IMR-90 (cell line): Measurements from ENCODE around the gene TENM3. TPM values are rescaled to one million over a fixed set of nuclear protein-coding genes. Genes with fewer than 3 reads are reported as not detected.

Experiments used
- ATAC-seq: fragments of 200-7000 bp; cut with Tn5 transposase; 2 replicates; pipeline ENCODE4 v1.9.1; 2020; ENCODE audit warnings: low read depth, mild to moderate bottlenecking, moderate library complexity
- BruUV-seq: library from RNA; stranded (reverse); fragments of 400-500 nt; replicated peaks from 2 replicates; lab custom pipeline; 2021; lab: Mats Ljungman, UMichigan
- CTCF ChIA-PET: fragments of 300-600 bp; formaldehyde crosslinking; extraction: SDS; loops from one replicate; lab custom pipeline; 2021; ENCODE audit warnings: antibody characterized with exemption; lab: Yijun Ruan, JAX
- POLR2A ChIA-PET: fragments of 300-600 bp; sonication (Branson Sonifier 250); formaldehyde crosslinking; loops from one replicate; lab custom pipeline; 2022; ENCODE audit warnings: antibody characterized with exemption; ENCODE audit not compliant: unreplicated experiment; lab: Charles Lee
- DNase-seq: peaks from one replicate; pipeline ENCODE4 v3.0.0; 2013
- H2AFZ ChIP-seq: replicated peaks from 2 replicates; pipeline ENCODE3; 2013; ENCODE audit warnings: low read length, mild to moderate bottlenecking; ENCODE audit not compliant: poor library complexity
- H2AK5ac ChIP-seq: 2 replicates; pipeline ENCODE4 v1.6.1; 2013; ENCODE audit warnings: low read depth, low read length, inconsistent platforms
- H2AK9ac ChIP-seq: replicated peaks from 2 replicates; pipeline ENCODE3; 2013; ENCODE audit warnings: mild to moderate bottlenecking, low read depth, low read length, moderate library complexity; ENCODE audit not compliant: poor library complexity
- H2BK120ac ChIP-seq: 2 replicates; pipeline ENCODE4 v1.6.1; 2013; ENCODE audit warnings: low read depth, low read length, inconsistent platforms
- H2BK15ac ChIP-seq: 3 replicates; pipeline ENCODE4 v1.6.1; 2013; ENCODE audit warnings: low read depth, low read length, inconsistent platforms
- H2BK20ac ChIP-seq: 2 replicates; pipeline ENCODE4 v1.6.1; 2013; ENCODE audit warnings: low read depth, mild to moderate bottlenecking, inconsistent platforms, low read length, moderate library complexity
- H2BK5ac ChIP-seq: 2 replicates; pipeline ENCODE4 v1.6.1; 2013; ENCODE audit warnings: mild to moderate bottlenecking, low read depth, low read length, inconsistent platforms; ENCODE audit not compliant: poor library complexity, severe bottlenecking
- H3K14ac ChIP-seq: replicated peaks from 2 replicates; pipeline ENCODE4 v1.6.1; 2013; ENCODE audit warnings: low read depth, low read length, inconsistent platforms
- H3K18ac ChIP-seq: 2 replicates; pipeline ENCODE4 v1.6.1; 2013; ENCODE audit warnings: low read depth, low read length, control low read depth
- H3K23ac ChIP-seq: 2 replicates; pipeline ENCODE4 v1.6.1; 2013; ENCODE audit warnings: low read depth, low read length, inconsistent platforms
- H3K27ac ChIP-seq: 2 replicates; pipeline ENCODE4 v1.5.1; 2013; ENCODE audit warnings: mild to moderate bottlenecking, control low read depth, low read length; ENCODE audit not compliant: insufficient read depth
- H3K27me3 ChIP-seq: 2 replicates; pipeline ENCODE4 v1.6.1; 2013; ENCODE audit warnings: low read length; ENCODE audit not compliant: control insufficient read depth, insufficient read depth
- H3K36me3 ChIP-seq: 2 replicates; pipeline ENCODE4 v1.6.1; 2013; ENCODE audit warnings: low read length, mixed read lengths; ENCODE audit not compliant: control insufficient read depth, insufficient read depth
- H3K4ac ChIP-seq: 2 replicates; pipeline ENCODE4 v1.6.1; 2013; ENCODE audit warnings: low read depth, low read length, inconsistent platforms
- H3K4me1 ChIP-seq: 2 replicates; pipeline ENCODE4 v1.6.1; 2013; ENCODE audit warnings: low read length, mixed read lengths; ENCODE audit not compliant: control insufficient read depth, insufficient read depth
- H3K4me2 ChIP-seq: 2 replicates; pipeline ENCODE4 v1.6.1; 2013; ENCODE audit warnings: low read depth, mild to moderate bottlenecking, control low read depth, low read length, moderate library complexity
- H3K4me3 ChIP-seq: 2 replicates; pipeline ENCODE4 v1.5.1; 2013; ENCODE audit warnings: low read depth, mild to moderate bottlenecking, control low read depth, low read length, moderate library complexity; ENCODE audit not compliant: insufficient read depth
- H3K56ac ChIP-seq: 2 replicates; pipeline ENCODE4 v1.6.1; 2013; ENCODE audit warnings: low read length, inconsistent platforms; ENCODE audit not compliant: insufficient read depth; ENCODE audit errors: extremely low read depth
- H3K79me1 ChIP-seq, 2 experiments: 2 replicates each; pipeline ENCODE4 v1.6.1; 2013; ENCODE audit warnings: low read length in 2 of 2, inconsistent platforms in 1 of 2, low read depth in 1 of 2
- H3K9ac ChIP-seq: 2 replicates; pipeline ENCODE4 v1.6.1; 2013; ENCODE audit warnings: low read depth, low read length, control low read depth
- H3K9me1 ChIP-seq: 2 replicates; pipeline ENCODE4 v1.6.1; 2013; ENCODE audit warnings: low read length, inconsistent platforms; ENCODE audit not compliant: insufficient read depth
- H3K9me3 ChIP-seq: 2 replicates; pipeline ENCODE4 v1.6.1; 2013; ENCODE audit warnings: low read length; ENCODE audit not compliant: control insufficient read depth, insufficient read depth
- H4K20me1 ChIP-seq: 2 replicates; pipeline ENCODE4 v1.6.1; 2013; ENCODE audit warnings: low read length, inconsistent platforms; ENCODE audit not compliant: insufficient read depth
- H4K5ac ChIP-seq: 2 replicates; pipeline ENCODE4 v1.6.1; 2013; ENCODE audit warnings: mild to moderate bottlenecking, low read depth, low read length, control low read depth
- H4K8ac ChIP-seq, 2 experiments: 2 replicates each; pipeline ENCODE4 v1.6.1; 2013; ENCODE audit warnings: low read depth in 2 of 2, low read length in 2 of 2, control low read depth in 1 of 2, inconsistent platforms in 1 of 2
- H4K91ac ChIP-seq: 2 replicates; pipeline ENCODE4 v1.6.1; 2013; ENCODE audit warnings: low read depth, low read length, inconsistent platforms; ENCODE audit not compliant: insufficient read depth
- BHLHE40 ChIP-seq: fragments of 150-350 bp; IDR thresholded peaks from 2 replicates; pipeline ENCODE4 v1.6.1; 2016; ENCODE audit warnings: mild to moderate bottlenecking, low read depth, low read length
- CHD1 ChIP-seq: IDR thresholded peaks from 2 replicates; pipeline ENCODE4 v1.6.1; 2012; ENCODE audit warnings: low read depth, low read length, improper control_type of control experiment
- FOS ChIP-seq: fragments of 150-350 bp; IDR thresholded peaks from 2 replicates; pipeline ENCODE4 v1.6.1; 2016; ENCODE audit warnings: low read depth, low read length
- MAFK ChIP-seq: IDR thresholded peaks from 2 replicates; pipeline ENCODE4 v1.6.1; 2012; ENCODE audit warnings: low read depth, low read length, improper control_type of control experiment
- MXI1 ChIP-seq: IDR thresholded peaks from 2 replicates; pipeline ENCODE4 v1.6.1; 2012; ENCODE audit warnings: low read depth, mild to moderate bottlenecking, low read length, moderate library complexity, borderline replicate concordance
- POLR2A ChIP-seq: IDR thresholded peaks from 2 replicates; pipeline ENCODE4 v1.6.1; 2012; ENCODE audit warnings: mild to moderate bottlenecking, low read depth, low read length
- RAD21 ChIP-seq: IDR thresholded peaks from 2 replicates; pipeline ENCODE4 v1.6.1; 2012; ENCODE audit warnings: low read length, improper control_type of control experiment
- RFX5 ChIP-seq: IDR thresholded peaks from 2 replicates; pipeline ENCODE4 v1.8.0; 2012; ENCODE audit warnings: low read depth, mild to moderate bottlenecking, low read length, moderate library complexity
- WGBS, 2 experiments: methylation state at CpG; one replicate each; pipeline versions ENCODE4 v1.1.5 to v1.1.7; 2013; ENCODE audit warnings: missing lambda C conversion rate in 2 of 2; ENCODE audit not compliant: insufficient read length in 1 of 2; ENCODE audit errors: extremely low coverage in 2 of 2; 5-methylcytosine and 5-hydroxymethylcytosine counted together
- dilution Hi-C: fragments of 300-500 bp; cut with HindIII; formaldehyde crosslinking; loops from one replicate; pipeline ENCODE4 v1.14.3; 2018; ENCODE audit warnings: low sequenced_read_pairs; ENCODE audit not compliant: unreplicated experiment
- in situ Hi-C: fragments of 300-500 bp; cut with MboI; formaldehyde crosslinking; loops from 3 replicates; pipeline ENCODE4 v1.14.3; 2019; ENCODE audit warnings: low sequenced_read_pairs, inconsistent platforms, mixed read lengths
- intact Hi-C: fragments of 100-400 bp; cut with micrococcal nuclease; formaldehyde crosslinking; loops from 2 replicates; pipeline ENCODE4 v1.10.0; 2022
- polyA plus RNA-seq, 3 experiments: library from polyadenylated mRNA; depleted of rRNA; stranded (reverse); fragments of >200 nt; gene quantifications; 2 replicates each; pipeline ENCODE4 v1.2.3, GENCODE V29; 2012; ENCODE audit warnings: low replicate concordance in 1 of 3
- total RNA-seq: library from RNA; depleted of rRNA; stranded (reverse); fragments of >200 nt; gene quantifications from 2 replicates; pipeline ENCODE4 v1.2.3, GENCODE V29; 2012

The TENM3 gene
- total and polyA plus RNA-seq, 2 of the 4 experiments (the other 2 are of a cell fraction): 29.9 to 173 TPM

GRCh38 chr4:182483685-182484084, 240.5 kb downstream of the TENM3 start:
- no peak for ATAC-seq
- no peaks in the 10 kb centered on the region for H3K4me1 ChIP-seq
- H3K14ac ChIP-seq: no peak overlapping the region
- H4K20me1 ChIP-seq: no peaks in the 10 kb centered on the region
- CTCF ChIA-PET: no interaction called here
- H3K23ac ChIP-seq: no peak overlapping the region
- BruUV-seq: no TSS peak
- H2AK9ac ChIP-seq: no peak overlapping the region
- H3K9me1 ChIP-seq: no peaks in the 10 kb centered on the region
- H4K91ac ChIP-seq: no peak overlapping the region
- no peak overlapping the region for H3K4ac ChIP-seq
- no peak overlapping the region for H2AK5ac ChIP-seq
- no CpG with 5 or more reads among the region's 6 CpGs for WGBS, 2 experiments
- H2BK5ac ChIP-seq: no peak overlapping the region
- no peak overlapping the region for H3K27ac ChIP-seq
- TF ChIP-seq RFX5: no peak
- TF ChIP-seq CHD1: no peak
- no peak for TF ChIP-seq POLR2A
- TF ChIP-seq MAFK: no peak
- no peak for TF ChIP-seq RAD21
- no peak for TF ChIP-seq MXI1
- no peak for TF ChIP-seq FOS
- TF ChIP-seq BHLHE40: no peak
- H3K4me3 ChIP-seq: no peak overlapping the region
- H3K4me2 ChIP-seq: no peak overlapping the region
- H3K9ac ChIP-seq: no peak overlapping the region
- no peak overlapping the region for H3K56ac ChIP-seq
- H4K8ac ChIP-seq: no peak overlapping the region
- POLR2A ChIA-PET: no interaction called here
- DNase-seq: no peak
- no peak overlapping the region for H2AFZ ChIP-seq
- peaks cover 3 to 5% of the 10 kb centered on the region in 2 experiments; a peak in 1 of 4 replicates for H3K79me1 ChIP-seq
- H2BK120ac ChIP-seq: no peak overlapping the region
- no peak overlapping the region for H4K5ac ChIP-seq
- dilution Hi-C loops: no loop called here
- intact Hi-C loops: loop anchor here (5.0 to 10.0 kb wide), 2 partner anchors 74 to 781 kb away; no protein-coding TSS in a partner anchor
- H3K36me3 ChIP-seq: no peaks in the 10 kb centered on the region
- no peak overlapping the region for H2BK20ac ChIP-seq
- H3K18ac ChIP-seq: no peak overlapping the region
- H3K27me3 ChIP-seq: no peaks in the 10 kb centered on the region
- in situ Hi-C loops: no loop called here
- peaks cover 2% of the 10 kb centered on the region; the same call in 1 of the 2 replicates for H3K9me3 ChIP-seq
- no peak overlapping the region for H2BK15ac ChIP-seq
